Fibroblast of upper back skin (primary cell): ENCODE measurements around the gene R3HDM4.
"Not testable (repeated sequence)": the region's sequence is repeated elsewhere in the genome, so short reads cannot be mapped to it uniquely, and the experiment has no call there.

ENCODE experiments used
- DNase-seq: peaks from one replicate; pipeline ENCODE4 v3.0.0-alpha.2; 2013

Gene R3HDM4

GRCh38 chr19:913080-913748 lies at the start of gene R3HDM4:
R3HDM4 (minus strand) TSS chr19:913219; CDS start chr19:913157, 62 bp downstream.
- DNase-seq, result peak; percentile 53

GRCh38 chr19:961866-962620 lies 49.0 kb upstream of the R3HDM4 start:
- DNase-seq, result no peak

GRCh38 chr19:960601-960938 lies 47.6 kb upstream of the R3HDM4 start:
- DNase-seq, result no peak

- no peak for DNase-seq
These were observed 47.0 kb upstream of the R3HDM4 start for GRCh38 chr19:960020-960419.

- no peak for DNase-seq
These were observed 46.2 kb upstream of the R3HDM4 start for GRCh38 chr19:958967-959855.

- not testable (repeated sequence) for DNase-seq
These were observed 44.6 kb upstream of the R3HDM4 start for GRCh38 chr19:957578-957977.

- DNase-seq, result peak; percentile 55
These were observed 43.9 kb upstream of the R3HDM4 start for GRCh38 chr19:956766-957440.

- no peak for DNase-seq
These were observed 43.1 kb upstream of the R3HDM4 start for GRCh38 chr19:955803-956765.

- no peak for DNase-seq
These were observed 41.9 kb upstream of the R3HDM4 start for GRCh38 chr19:954672-955494.

- no peak for DNase-seq
These were observed 41.3 kb upstream of the R3HDM4 start for GRCh38 chr19:954272-954671.

- DNase-seq, result no peak
These were observed 40.6 kb upstream of the R3HDM4 start for GRCh38 chr19:953445-954271.

GRCh38 chr19:952680-953444 lies 39.8 kb upstream of the R3HDM4 start:
- no peak for DNase-seq

GRCh38 chr19:952049-952679 lies 39.1 kb upstream of the R3HDM4 start:
- no peak for DNase-seq

GRCh38 chr19:950352-951066 lies 37.5 kb upstream of the R3HDM4 start:
- DNase-seq, result no peak

GRCh38 chr19:948842-949496 lies 36.0 kb upstream of the R3HDM4 start:
- DNase-seq, result no peak

GRCh38 chr19:947707-948539 lies 34.9 kb upstream of the R3HDM4 start:
- no peak for DNase-seq
